MG63 (cell line): ENCODE results near the gene DENND1A. TPM values are rescaled to one million over a fixed set of nuclear protein-coding genes. Genes with fewer than 3 reads are reported as not detected.
"Not testable (repeated sequence)": the region's sequence is repeated elsewhere in the genome, so short reads cannot be mapped to it uniquely, and the experiment has no call there.

Experiments used
- DNase-seq: peaks from one replicate; pipeline ENCODE4 v3.0.0-alpha.2; 2020
- H3K27me3 ChIP-seq: fragments of 250-450 bp; sonication (Bioruptor Pico); 2 replicates; pipeline ENCODE4 v1.5.1; 2020; ENCODE audit warnings: mild to moderate bottlenecking, moderate library complexity
- H3K36me3 ChIP-seq: fragments of 250-450 bp; sonication (Bioruptor Pico); 2 replicates; pipeline ENCODE4 v1.5.1; 2020; ENCODE audit warnings: mild to moderate bottlenecking, moderate library complexity
- H3K4me3 ChIP-seq: fragments of 250-450 bp; sonication (Bioruptor Pico); 2 replicates; pipeline ENCODE4 v1.5.1; 2020; ENCODE audit warnings: mild to moderate bottlenecking, moderate library complexity
- H3K9me3 ChIP-seq: fragments of 250-450 bp; sonication (Bioruptor Pico); 2 replicates; pipeline ENCODE4 v1.5.1; 2020; ENCODE audit warnings: mild to moderate bottlenecking, moderate library complexity
- total RNA-seq: library from RNA; depleted of rRNA; stranded (reverse); fragments of >200 nt; shearing (Covaris generic); gene quantifications from 2 replicates; pipeline ENCODE4 v1.2.3, GENCODE V29; 2014; ENCODE audit warnings: low replicate concordance; rRNA removed

The DENND1A gene
- total RNA-seq, result 10.6 and 35.3 TPM in 2 replicates

GRCh38 chr9:123929870-123930831, at the start of gene DENND1A:
DENND1A (minus strand) TSS chr9:123930126; CDS start chr9:123929905, 221 bp downstream.
- DNase-seq, result peak; percentile 92

GRCh38 chr9:123978981-123979380, 49.1 kb upstream of the DENND1A start:
- Histone ChIP-seq H3K9me3 (no peaks in the 10 kb centered on the region), H3K27me3 (peaks cover 3% of the 10 kb centered on the region), H3K4me3 (no peak overlapping the region), H3K36me3 (no peaks in the 10 kb centered on the region)
- no peak for DNase-seq

More at GRCh38 chr9:123929870-123930831, at the start of gene DENND1A:
- Histone ChIP-seq H3K4me3 (peak within 1 kb of the TSS; percentile 69), H3K9me3 (no peaks in the 10 kb centered on the region), H3K36me3 (no peaks in the 10 kb centered on the region), H3K27me3 (no peaks in the 10 kb centered on the region)

- DNase-seq, H3K27me3 ChIP-seq, H3K36me3 ChIP-seq, H3K4me3 ChIP-seq, H3K9me3 ChIP-seq: not testable (repeated sequence)
Measured at GRCh38 chr9:123976579-123976978, 46.7 kb upstream of the DENND1A start.

GRCh38 chr9:123975871-123976270, 45.9 kb upstream of the DENND1A start:
- H3K27me3 ChIP-seq, result peaks cover 3% of the 10 kb centered on the region; the same call in 1 of the 2 replicates
- H3K4me3 ChIP-seq, result no peak overlapping the region
- no peak for DNase-seq
- H3K36me3 ChIP-seq, result no peaks in the 10 kb centered on the region
- peaks cover 3% of the 10 kb centered on the region; the same call in 1 of the 2 replicates for H3K9me3 ChIP-seq

GRCh38 chr9:123974471-123974870, 44.5 kb upstream of the DENND1A start:
- Histone ChIP-seq H3K9me3 (peaks cover 3% of the 10 kb centered on the region; the same call in 1 of the 2 replicates), H3K36me3 (no peaks in the 10 kb centered on the region), H3K4me3 (no peak overlapping the region), H3K27me3 (peaks cover 3% of the 10 kb centered on the region; the same call in 1 of the 2 replicates)
- no peak for DNase-seq

- DNase-seq, result no peak
- Histone ChIP-seq H3K27me3 (no peaks in the 10 kb centered on the region), H3K4me3 (no peak overlapping the region), H3K9me3 (peaks cover 3% of the 10 kb centered on the region; the same call in 1 of the 2 replicates), H3K36me3 (no peaks in the 10 kb centered on the region)
Measured at GRCh38 chr9:123973590-123974223, 43.8 kb upstream of the DENND1A start.

GRCh38 chr9:123972618-123973017, 42.7 kb upstream of the DENND1A start:
- no peak for DNase-seq

GRCh38 chr9:123967323-123967722, 37.4 kb upstream of the DENND1A start:
- Histone ChIP-seq H3K36me3 (no peaks in the 10 kb centered on the region), H3K4me3 (no peak overlapping the region), H3K27me3 (no peaks in the 10 kb centered on the region), H3K9me3 (no peaks in the 10 kb centered on the region)
- DNase-seq, result no peak

More at GRCh38 chr9:123972618-123973017, 42.7 kb upstream of the DENND1A start:
- Histone ChIP-seq H3K9me3 (peaks cover 3% of the 10 kb centered on the region; the same call in 1 of the 2 replicates), H3K36me3 (no peaks in the 10 kb centered on the region), H3K27me3 (no peaks in the 10 kb centered on the region), H3K4me3 (no peak overlapping the region)

GRCh38 chr9:123965801-123966686, 36.1 kb upstream of the DENND1A start:
- Histone ChIP-seq H3K27me3 (no peaks in the 10 kb centered on the region), H3K9me3 (no peaks in the 10 kb centered on the region), H3K4me3 (no peak overlapping the region), H3K36me3 (no peaks in the 10 kb centered on the region)
- no peak for DNase-seq

GRCh38 chr9:123964761-123965160, 34.8 kb upstream of the DENND1A start:
- H3K4me3 ChIP-seq, result no peak overlapping the region
- H3K9me3 ChIP-seq, result no peaks in the 10 kb centered on the region
- no peaks in the 10 kb centered on the region for H3K27me3 ChIP-seq
- no peaks in the 10 kb centered on the region for H3K36me3 ChIP-seq
- no peak for DNase-seq

- Histone ChIP-seq H3K36me3 (no peaks in the 10 kb centered on the region), H3K9me3 (0 out of 2 replicates have a peak, but pooled peaks cover 2% of the 10 kb centered on the region), H3K27me3 (no peaks in the 10 kb centered on the region), H3K4me3 (no peak overlapping the region)
- no peak for DNase-seq
Measured at GRCh38 chr9:123960965-123961364, 31.0 kb upstream of the DENND1A start.

- H3K27me3 ChIP-seq, result no peaks in the 10 kb centered on the region
Measured at GRCh38 chr9:123960366-123960765, 30.4 kb upstream of the DENND1A start.

GRCh38 chr9:123959787-123960186, 29.9 kb upstream of the DENND1A start:
- H3K4me3 ChIP-seq, result no peak overlapping the region
- H3K27me3 ChIP-seq, result no peaks in the 10 kb centered on the region
- DNase-seq, result no peak
- H3K36me3 ChIP-seq, result no peaks in the 10 kb centered on the region
- H3K9me3 ChIP-seq, result 0 out of 2 replicates have a peak, but pooled peaks cover 2% of the 10 kb centered on the region

More at GRCh38 chr9:123960366-123960765, 30.4 kb upstream of the DENND1A start:
- Histone ChIP-seq H3K4me3 (no peak overlapping the region), H3K36me3 (no peaks in the 10 kb centered on the region), H3K9me3 (0 out of 2 replicates have a peak, but pooled peaks cover 2% of the 10 kb centered on the region)
- DNase-seq, result no peak

GRCh38 chr9:123957731-123958130, 27.8 kb upstream of the DENND1A start:
- Histone ChIP-seq H3K4me3 (no peak overlapping the region), H3K27me3 (no peaks in the 10 kb centered on the region), H3K36me3 (no peaks in the 10 kb centered on the region), H3K9me3 (0 out of 2 replicates have a peak, but pooled peaks cover 2% of the 10 kb centered on the region)
- no peak for DNase-seq

GRCh38 chr9:123957168-123957721, 27.3 kb upstream of the DENND1A start:
- DNase-seq, result no peak
- H3K4me3 ChIP-seq, result no peak overlapping the region
- no peaks in the 10 kb centered on the region for H3K27me3 ChIP-seq
- H3K9me3 ChIP-seq, result 0 out of 2 replicates have a peak, but pooled peaks cover 2% of the 10 kb centered on the region
- H3K36me3 ChIP-seq, result no peaks in the 10 kb centered on the region

GRCh38 chr9:123955637-123956036, 25.7 kb upstream of the DENND1A start:
- DNase-seq, result no peak
- no peaks in the 10 kb centered on the region for H3K36me3 ChIP-seq
- H3K9me3 ChIP-seq, result 0 out of 2 replicates have a peak, but pooled peaks cover 2% of the 10 kb centered on the region
- H3K27me3 ChIP-seq, result no peaks in the 10 kb centered on the region
- H3K4me3 ChIP-seq, result no peak overlapping the region
